PC-3 (cell line): ENCODE results near the gene PDXK. TPM values are rescaled to one million over a fixed set of nuclear protein-coding genes. Genes with fewer than 3 reads are reported as not detected.

ENCODE experiments used
- ATAC-seq: fragments of 200-7000 bp; cut with Tn5 transposase; 2 replicates; pipeline ENCODE4 v1.9.1; 2020; ENCODE audit warnings: mild to moderate bottlenecking, moderate library complexity
- BruUV-seq: library from RNA; stranded (reverse); fragments of 400-500 nt; replicated peaks from 2 replicates; lab custom pipeline; 2021; lab: Mats Ljungman, UMichigan
- CTCF ChIA-PET: fragments of 300-600 bp; sonication (Branson Sonifier 250); formaldehyde crosslinking; loops from one replicate; lab custom pipeline; 2022; ENCODE audit warnings: antibody characterized with exemption; lab: Charles Lee
- POLR2A ChIA-PET: fragments of 300-600 bp; sonication (Branson Sonifier 250); formaldehyde crosslinking; loops from one replicate; lab custom pipeline; 2022; ENCODE audit warnings: antibody characterized with exemption; ENCODE audit not compliant: unreplicated experiment; lab: Charles Lee
- DNase-seq: peaks from one replicate; pipeline ENCODE4 v3.0.0-alpha.2; 2015
- H2AFZ ChIP-seq: fragments of 300-600 bp; sonication (generic); 2 replicates; pipeline ENCODE4 v1.6.0; 2016; ENCODE audit warnings: antibody characterized with exemption, low read length
- H3F3A ChIP-seq: fragments of 300-600 bp; sonication (generic); one replicate; pipeline ENCODE4 v1.6.0; 2017; ENCODE audit warnings: antibody characterized with exemption, low read length, control low read depth, mild to moderate bottlenecking; ENCODE audit not compliant: unreplicated experiment
- H3K27ac ChIP-seq: fragments of 300-600 bp; sonication (generic); 2 replicates; pipeline ENCODE4 v1.5.1; 2016; ENCODE audit warnings: mild to moderate bottlenecking, low read length
- H3K27me3 ChIP-seq: fragments of 300-600 bp; sonication (generic); 2 replicates; pipeline ENCODE4 v1.6.1; 2016; ENCODE audit warnings: low read length, mixed read lengths
- H3K36me3 ChIP-seq: fragments of 300-600 bp; sonication (generic); 2 replicates; pipeline ENCODE4 v1.6.1; 2016; ENCODE audit warnings: low read depth, mixed run types, low read length, mixed read lengths
- H3K4me1 ChIP-seq: fragments of 300-600 bp; sonication (generic); 2 replicates; pipeline ENCODE4 v1.5.1; 2016; ENCODE audit warnings: low read length; ENCODE audit not compliant: insufficient read depth
- H3K4me2 ChIP-seq: fragments of 300-600 bp; sonication (generic); 2 replicates; pipeline ENCODE4 v1.6.0; 2016; ENCODE audit warnings: low read length
- H3K4me3 ChIP-seq: fragments of 300-600 bp; sonication (generic); 2 replicates; pipeline ENCODE4 v1.5.1; 2016; ENCODE audit warnings: mild to moderate bottlenecking, low read length, mixed read lengths
- H3K79me2 ChIP-seq: fragments of 300-600 bp; sonication (generic); 2 replicates; pipeline ENCODE4 v1.6.1; 2017; ENCODE audit warnings: low read length, mixed read lengths
- H3K9ac ChIP-seq: fragments of 300-600 bp; sonication (generic); 2 replicates; pipeline ENCODE4 v1.6.0; 2016; ENCODE audit warnings: mild to moderate bottlenecking, low read length
- H3K9me2 ChIP-seq: fragments of 300-600 bp; sonication (generic); replicated peaks from 2 replicates; pipeline ENCODE4 v1.6.1; 2016; ENCODE audit warnings: mixed run types, low read length, mixed read lengths
- H3K9me3 ChIP-seq: fragments of 300-600 bp; sonication (generic); 2 replicates; pipeline ENCODE4 v1.6.1; 2016; ENCODE audit warnings: low read length, mixed read lengths
- H4K20me1 ChIP-seq: fragments of 300-600 bp; sonication (generic); 2 replicates; pipeline ENCODE4 v1.6.1; 2016; ENCODE audit warnings: low read length, mixed read lengths
- EZH2 ChIP-seq: fragments of 300-600 bp; sonication (generic); IDR thresholded peaks from one replicate; pipeline ENCODE4 v1.6.1; 2017; ENCODE audit warnings: antibody characterized with exemption, mild to moderate bottlenecking, low read length; ENCODE audit not compliant: unreplicated experiment
- EZH2phosphoT487 ChIP-seq: fragments of 300-600 bp; sonication (generic); IDR thresholded peaks from 2 replicates; pipeline ENCODE4 v1.6.1; 2018; ENCODE audit warnings: mild to moderate bottlenecking, antibody characterized with exemption, low read length, borderline replicate concordance
- intact Hi-C: fragments of 100-400 bp; cut with micrococcal nuclease; formaldehyde crosslinking; loops from 2 replicates; pipeline ENCODE4 v1.9.0; 2023
- total RNA-seq: library from RNA; depleted of rRNA; stranded (reverse); fragments of >200 nt; gene quantifications from 2 replicates; pipeline ENCODE4 v1.2.3, GENCODE V29; 2014
- TF ChIP-seq, protein P1 (sequence below): fragments of 300-600 bp; sonication (generic); conservative IDR thresholded peaks from 2 replicates; pipeline ENCODE4 v1.5.1; 2017; ENCODE audit warnings: antibody characterized with exemption, low read depth, mild to moderate bottlenecking, low read length

Gene PDXK
- total RNA-seq, 1 experiment from 2014 or later: 464 TPM

DNA sequence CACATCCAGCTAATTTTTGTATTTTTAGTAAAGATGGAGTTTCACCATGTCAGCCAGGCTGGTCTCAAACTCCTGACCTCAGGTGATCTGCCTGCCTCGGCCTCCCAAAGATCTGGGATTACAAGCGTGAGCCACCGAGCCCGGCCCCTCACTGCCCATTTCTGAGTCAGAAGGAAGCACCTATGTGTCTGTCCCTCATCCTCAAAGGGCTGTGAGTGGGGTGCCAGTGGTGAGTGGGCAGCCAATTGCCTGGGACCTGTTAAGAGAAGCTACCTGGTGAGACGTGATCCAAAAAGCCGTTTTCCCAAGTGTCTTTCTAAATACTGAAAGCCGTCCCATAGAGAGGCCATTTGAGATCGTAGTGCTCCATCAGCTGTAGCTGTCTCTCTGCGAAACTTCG is 27.1 kb upstream of the PDXK start:
- Histone ChIP-seq H3K4me1 (no peaks in the 10 kb centered on the region), H3K4me2 (no peak overlapping the region), H2AFZ (no peak overlapping the region), H4K20me1 (no peaks in the 10 kb centered on the region), H3K9me3 (no peaks in the 10 kb centered on the region), H3K27me3 (no peaks in the 10 kb centered on the region), H3K9ac (no peak overlapping the region), H3K9me2 (no peaks in the 10 kb centered on the region), H3K27ac (no peak overlapping the region), H3K79me2 (no peaks in the 10 kb centered on the region), H3F3A (no peaks in the 10 kb centered on the region), H3K4me3 (no peak overlapping the region), H3K36me3 (peaks cover 68% of the 10 kb centered on the region)
- POLR2A ChIA-PET: no interaction called here
- intact Hi-C loops: no loop called here
- CTCF ChIA-PET: no interaction called here
- TF ChIP-seq EZH2phosphoT487: no peak
- TF ChIP-seq, protein P1, sequence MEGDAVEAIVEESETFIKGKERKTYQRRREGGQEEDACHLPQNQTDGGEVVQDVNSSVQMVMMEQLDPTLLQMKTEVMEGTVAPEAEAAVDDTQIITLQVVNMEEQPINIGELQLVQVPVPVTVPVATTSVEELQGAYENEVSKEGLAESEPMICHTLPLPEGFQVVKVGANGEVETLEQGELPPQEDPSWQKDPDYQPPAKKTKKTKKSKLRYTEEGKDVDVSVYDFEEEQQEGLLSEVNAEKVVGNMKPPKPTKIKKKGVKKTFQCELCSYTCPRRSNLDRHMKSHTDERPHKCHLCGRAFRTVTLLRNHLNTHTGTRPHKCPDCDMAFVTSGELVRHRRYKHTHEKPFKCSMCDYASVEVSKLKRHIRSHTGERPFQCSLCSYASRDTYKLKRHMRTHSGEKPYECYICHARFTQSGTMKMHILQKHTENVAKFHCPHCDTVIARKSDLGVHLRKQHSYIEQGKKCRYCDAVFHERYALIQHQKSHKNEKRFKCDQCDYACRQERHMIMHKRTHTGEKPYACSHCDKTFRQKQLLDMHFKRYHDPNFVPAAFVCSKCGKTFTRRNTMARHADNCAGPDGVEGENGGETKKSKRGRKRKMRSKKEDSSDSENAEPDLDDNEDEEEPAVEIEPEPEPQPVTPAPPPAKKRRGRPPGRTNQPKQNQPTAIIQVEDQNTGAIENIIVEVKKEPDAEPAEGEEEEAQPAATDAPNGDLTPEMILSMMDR: no peak
- TF ChIP-seq EZH2: no peak
- no peak for DNase-seq
- no peak for ATAC-seq
- no TSS peak for BruUV-seq

DNA sequence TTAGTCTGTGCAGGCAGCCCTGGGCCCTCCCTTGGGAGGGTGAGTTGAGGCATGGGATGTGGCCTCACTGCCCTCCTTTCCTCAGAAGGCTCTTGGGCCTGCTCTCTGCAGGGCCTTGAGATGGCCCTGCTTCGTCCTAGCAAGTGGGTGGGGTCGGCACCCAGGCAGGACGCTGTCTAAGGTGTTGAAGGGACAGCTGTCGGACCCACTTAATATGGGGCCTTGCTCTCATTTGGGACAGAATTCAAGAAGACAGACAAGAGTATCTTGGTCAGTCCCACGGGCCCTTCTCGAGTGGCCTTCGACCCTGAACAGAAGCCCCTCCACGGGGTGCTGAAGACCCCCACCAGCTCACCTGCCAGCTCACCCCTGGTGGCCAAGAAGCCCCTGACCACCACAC is 26.0 kb upstream of the PDXK start:
- no peak overlapping the region for H3K9ac ChIP-seq
- no TSS peak for BruUV-seq
- H3K4me1 ChIP-seq: no peaks in the 10 kb centered on the region
- intact Hi-C loops: no loop called here
- no peaks in the 10 kb centered on the region for H4K20me1 ChIP-seq
- no peak for TF ChIP-seq EZH2phosphoT487
- TF ChIP-seq, protein P1: no peak
- no peak for DNase-seq
- no peak overlapping the region for H3K4me2 ChIP-seq
- ChIA-PET CTCF (no interaction called here), POLR2A (no interaction called here)
- H3K27me3 ChIP-seq: no peaks in the 10 kb centered on the region
- no peak for ATAC-seq
- no peak overlapping the region for H3K4me3 ChIP-seq
- H3K36me3 ChIP-seq: peaks cover 57% of the 10 kb centered on the region
- no peaks in the 10 kb centered on the region for H3K9me3 ChIP-seq
- no peak overlapping the region for H2AFZ ChIP-seq
- H3F3A ChIP-seq: no peaks in the 10 kb centered on the region
- H3K9me2 ChIP-seq: no peaks in the 10 kb centered on the region
- no peak overlapping the region for H3K27ac ChIP-seq
- H3K79me2 ChIP-seq: no peaks in the 10 kb centered on the region

DNA sequence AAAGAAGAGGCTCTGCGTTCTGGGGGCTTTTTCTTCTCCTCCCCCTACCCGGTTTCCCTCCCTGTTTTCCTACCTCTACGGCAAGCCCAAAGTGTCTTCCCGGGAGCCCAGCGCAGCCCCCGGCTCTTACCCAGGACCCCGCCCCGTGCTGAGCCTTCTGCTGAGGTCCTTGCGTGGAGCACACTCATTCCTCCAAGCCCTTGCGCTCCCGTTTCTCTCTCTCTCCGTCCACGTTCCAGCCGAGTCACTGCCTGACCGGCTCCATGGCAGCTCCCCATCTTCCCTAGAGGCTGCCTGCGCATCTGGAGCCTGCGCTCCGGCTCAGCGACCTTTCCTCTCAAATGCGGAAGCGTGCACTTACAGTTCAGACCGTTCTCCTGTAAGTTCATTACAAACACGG is 24.9 kb upstream of the PDXK start:
- no peak for ATAC-seq
- no peaks in the 10 kb centered on the region for H3K4me1 ChIP-seq
- H3K79me2 ChIP-seq: no peaks in the 10 kb centered on the region
- CTCF ChIA-PET: no interaction called here
- POLR2A ChIA-PET: no interaction called here
- no peaks in the 10 kb centered on the region for H4K20me1 ChIP-seq
- no peak for DNase-seq
- no peak overlapping the region for H3K4me2 ChIP-seq
- TF ChIP-seq, protein P1: no peak
- TF ChIP-seq EZH2phosphoT487 (no peak), EZH2 (no peak)
- BruUV-seq: no TSS peak
- H2AFZ ChIP-seq: no peak overlapping the region
- H3K9me2 ChIP-seq: no peaks in the 10 kb centered on the region
- no peak overlapping the region for H3K27ac ChIP-seq
- H3F3A ChIP-seq: no peaks in the 10 kb centered on the region
- H3K9ac ChIP-seq: no peak overlapping the region
- no peaks in the 10 kb centered on the region for H3K27me3 ChIP-seq
- H3K4me3 ChIP-seq: no peak overlapping the region
- peaks cover 47% of the 10 kb centered on the region for H3K36me3 ChIP-seq
- no peaks in the 10 kb centered on the region for H3K9me3 ChIP-seq
- intact Hi-C loops: no loop called here
